K562 (cell line): ENCODE results near the gene PRPSAP2. TPM values are rescaled to one million over a fixed set of nuclear protein-coding genes. Genes with fewer than 3 reads are reported as not detected.
A peak's percentile ranks its signal among the peaks of the same experiment; 100 is the strongest.

ENCODE experiments used
- ATAC-seq: fragments of 200-7000 bp; cut with Tn5 transposase; 3 replicates; pipeline ENCODE4 v1.9.1; 2020; ENCODE audit warnings: moderate library complexity
- BruUV-seq: library from RNA; stranded (reverse); fragments of 400-500 nt; replicated peaks from 2 replicates; lab custom pipeline; 2021; lab: Mats Ljungman, UMichigan
- CTCF ChIA-PET: fragments of 300-600 bp; formaldehyde crosslinking; extraction: SDS; loops from one replicate; lab custom pipeline; 2021; ENCODE audit warnings: low intra/inter-chr PET ratio; lab: Yijun Ruan, JAX
- POLR2A ChIA-PET: fragments of 300-600, 350-650 bp; sonication (Branson Sonifier 250); formaldehyde crosslinking; extraction: SDS; loops from one replicate; lab custom pipeline; 2021; ENCODE audit warnings: antibody characterized with exemption, inconsistent platforms; lab: Yijun Ruan, JAX
- DNase-seq, 4 experiments: peaks; one replicate each; pipeline versions ENCODE4 v3.0.0 to v3.0.0-alpha.2; 2011 to 2018; ENCODE audit warnings: low spot score in 3 of 4, mixed read lengths in 3 of 4; ENCODE audit errors: extremely low read depth in 1 of 4
- FAIRE-seq: peaks from 2 replicates; lab custom pipeline; 2011; peaks lifted over from hg19 to GRCh38; lab: Jason Lieb, UNC
- H2AFZ ChIP-seq: 2 replicates; pipeline ENCODE4 v1.6.0; 2011; ENCODE audit warnings: low read depth, low read length, control low read depth, inconsistent platforms
- H3K27ac ChIP-seq: fragments of 200-600 bp; 3 replicates; pipeline ENCODE4 v1.8.0; 2011; ENCODE audit warnings: low read depth, mild to moderate bottlenecking, control low read depth, inconsistent platforms, low read length, moderate library complexity, mixed read lengths; ENCODE audit errors: extremely low read depth
- H3K27me3 ChIP-seq, 2 experiments: fragments of 300-600 bp in 1 of 2; 2 replicates in 1 of 2; 3 replicates in 1 of 2; pipeline versions ENCODE4 v1.6.0 to v1.8.0; 2011; ENCODE audit warnings: inconsistent platforms in 2 of 2, low read length in 2 of 2, mild to moderate bottlenecking in 1 of 2, mixed read lengths in 1 of 2, moderate library complexity in 1 of 2; ENCODE audit not compliant: control insufficient read depth in 2 of 2, insufficient read depth in 2 of 2
- H3K36me3 ChIP-seq: fragments of 300-600 bp; 3 replicates; pipeline ENCODE4 v1.8.0; 2011; ENCODE audit warnings: mild to moderate bottlenecking, low read length, inconsistent platforms; ENCODE audit not compliant: control insufficient read depth, insufficient read depth
- H3K4me1 ChIP-seq, 2 experiments: fragments of 200-600 bp in 1 of 2; replicated peaks in 1 of 2; 2 replicates in 1 of 2; 3 replicates in 1 of 2; pipeline versions ENCODE4 v1.5.1 to v1.8.0; 2011; ENCODE audit warnings: inconsistent platforms in 2 of 2, low read length in 2 of 2, mild to moderate bottlenecking in 1 of 2, mixed read lengths in 1 of 2, moderate library complexity in 1 of 2; ENCODE audit not compliant: control insufficient read depth in 2 of 2, insufficient read depth in 2 of 2
- H3K4me2 ChIP-seq: 2 replicates; pipeline ENCODE4 v1.6.1; 2011; ENCODE audit warnings: low read length, control low read depth, inconsistent platforms, mixed read lengths; ENCODE audit not compliant: insufficient read depth
- H3K4me3 ChIP-seq: fragments of 200-600 bp; sonication (generic), shearing (Covaris generic); 2 replicates; pipeline ENCODE4 v1.5.1; 2016; ENCODE audit warnings: control low read depth, inconsistent platforms
- H3K79me2 ChIP-seq: fragments of 200-600 bp; 3 replicates; pipeline ENCODE4 v1.8.0; 2011; ENCODE audit warnings: low read length, inconsistent platforms; ENCODE audit not compliant: control insufficient read depth, insufficient read depth
- H3K9ac ChIP-seq, 2 experiments: 2 replicates each; pipeline versions ENCODE4 v1.6.0 to v1.6.1; 2011; ENCODE audit warnings: low read depth in 2 of 2, low read length in 2 of 2, control low read depth in 1 of 2, inconsistent platforms in 1 of 2, mild to moderate bottlenecking in 1 of 2, mixed read lengths in 1 of 2; ENCODE audit not compliant: insufficient read depth in 1 of 2
- H3K9me1 ChIP-seq: one replicate; pipeline ENCODE4 v1.6.0; 2011; ENCODE audit warnings: inconsistent platforms, mild to moderate bottlenecking, low read length, moderate library complexity; ENCODE audit not compliant: control insufficient read depth, insufficient read depth
- H3K9me3 ChIP-seq: replicated peaks from 2 replicates; pipeline ENCODE4 v1.5.1; 2011; ENCODE audit warnings: low read depth, low read length, inconsistent platforms; ENCODE audit not compliant: control insufficient read depth, insufficient read depth
- H4K20me1 ChIP-seq: replicated peaks from 2 replicates; pipeline ENCODE4 v1.6.1; 2011; ENCODE audit warnings: low read length, inconsistent platforms, mixed read lengths; ENCODE audit not compliant: control insufficient read depth, insufficient read depth
- CBFB ChIP-seq: sonication (generic); formaldehyde crosslinking; IDR thresholded peaks from 2 replicates; pipeline ENCODE4 v1.4.0; 2020; ENCODE audit warnings: mild to moderate bottlenecking, missing genetic modification reagents
- ERF ChIP-seq: fragments of 450-650 bp; formaldehyde crosslinking; IDR thresholded peaks from 2 replicates; pipeline ENCODE4 v1.4.0; 2020; ENCODE audit warnings: mild to moderate bottlenecking, mixed read lengths
- IFI16 ChIP-seq: fragments of 250-450 bp; sonication (Bioruptor Pico); IDR thresholded peaks from 2 replicates; pipeline ENCODE4 v2.1.2; 2022; ENCODE audit warnings: mild to moderate bottlenecking, inconsistent platforms
- KDM4B ChIP-seq, 2 experiments: fragments of 450-650 bp in 1 of 2; sonication (generic) in 1 of 2; IDR thresholded peaks; 2 replicates each; pipeline ENCODE4 v1.6.1; 2016 to 2017; ENCODE audit warnings: borderline replicate concordance in 2 of 2, antibody characterized with exemption in 1 of 2, low read depth in 1 of 2, mild to moderate bottlenecking in 1 of 2
- MEF2D ChIP-seq: conservative IDR thresholded peaks from 2 replicates; pipeline ENCODE4 v1.6.1; 2016; ENCODE audit warnings: low read depth, missing genetic modification characterization, missing compliant biosample characterization
- POLR2B ChIP-seq: fragments of 450-650 bp; IDR thresholded peaks from 2 replicates; pipeline ENCODE4 v1.6.1; 2018; ENCODE audit warnings: low read depth; ENCODE audit not compliant: partially characterized antibody
- RHOXF2B ChIP-seq: fragments of 250-450 bp; sonication (Bioruptor Pico); conservative IDR thresholded peaks from 2 replicates; pipeline ENCODE4 v1.5.1; 2021
- RNF219 ChIP-seq: fragments of 250-450 bp; sonication (Bioruptor Pico); IDR thresholded peaks from 2 replicates; pipeline ENCODE4 v1.5.0; 2022; ENCODE audit warnings: mild to moderate bottlenecking
- SMARCE1 ChIP-seq: fragments of 450-650 bp; IDR thresholded peaks from 2 replicates; pipeline ENCODE4 v1.7.1; 2016; ENCODE audit warnings: mild to moderate bottlenecking
- SPI1 ChIP-seq: IDR thresholded peaks from 2 replicates; pipeline ENCODE4 v1.6.1; 2011; ENCODE audit warnings: low read depth, low read length, control low read depth, borderline replicate concordance
- TFE3 ChIP-seq: fragments of 450-650 bp; formaldehyde crosslinking; IDR thresholded peaks from 2 replicates; pipeline ENCODE4 v1.4.0; 2020; ENCODE audit warnings: mild to moderate bottlenecking, mixed read lengths
- WHSC1 ChIP-seq: IDR thresholded peaks from one replicate; pipeline ENCODE4 v1.6.1; 2012; ENCODE audit warnings: low read length, control low read depth, inconsistent platforms
- XRCC3 ChIP-seq: fragments of 450-650 bp; IDR thresholded peaks from 2 replicates; pipeline ENCODE4 v1.6.1; 2017; ENCODE audit warnings: mild to moderate bottlenecking, moderate library complexity
- ZBTB12 ChIP-seq: fragments of 250-450 bp; sonication (Bioruptor Pico); IDR thresholded peaks from 2 replicates; pipeline ENCODE4 v1.4.0; 2020
- ZNF436 ChIP-seq: fragments of 250-450, 450-650 bp; sonication (Bioruptor Pico); formaldehyde crosslinking; IDR thresholded peaks from 2 replicates; pipeline ENCODE4 v1.7.0; 2020; ENCODE audit warnings: mild to moderate bottlenecking
- ZNF449 ChIP-seq: fragments of 250-450 bp; sonication (Bioruptor Pico); IDR thresholded peaks from 2 replicates; pipeline ENCODE4 v1.8.0; 2022; ENCODE audit warnings: moderate library complexity, mild to moderate bottlenecking, inconsistent platforms
- ZNF551 ChIP-seq: fragments of 250-450 bp; sonication (Bioruptor Pico); IDR thresholded peaks from 2 replicates; pipeline ENCODE4 v1.5.0; 2021; ENCODE audit warnings: mild to moderate bottlenecking, moderate library complexity
- WGBS: fragments of 100-300 bp; shearing (Covaris generic); methylation state at CpG from one replicate; pipeline ENCODE4 v1.1.6; 2016; ENCODE audit warnings: low coverage, mixed read lengths; ENCODE audit not compliant: insufficient coverage; ENCODE audit errors: missing lambda C conversion rate; 5-methylcytosine and 5-hydroxymethylcytosine counted together
- in situ Hi-C: fragments of 300-500 bp; cut with MboI; formaldehyde crosslinking; loops from 4 replicates; pipeline ENCODE4 v1.15.0; 2018; ENCODE audit warnings: inconsistent platforms, mixed read lengths
- intact Hi-C: fragments of 100-400 bp; cut with micrococcal nuclease; formaldehyde crosslinking; loops from 2 replicates; pipeline ENCODE4 v1.14.2; 2022
- polyA plus RNA-seq, 8 experiments: library from polyadenylated mRNA; depleted of rRNA in 4 of 8; stranded (reverse) in 5 of 8; unstranded in 3 of 8; fragments of >200 nt; fragmentation: Nextera tagmentation in 2 of 8; fragmentation: Illumina TruSeq in 1 of 8; extraction: Ambion mirVana in 2 of 8; extraction: Trizol in 1 of 8; gene quantifications; 2 replicates each; pipeline versions ENCODE4 v1.2.1 to v1.2.3, GENCODE V29; 2011 to 2014; ENCODE audit warnings: inconsistent platforms in 1 of 8, missing spikeins in 1 of 8
- total RNA-seq, 7 experiments: library from RNA; depleted of rRNA in 6 of 7; stranded (reverse); fragments of >200 nt in 6 of 7; fragmentation: Illumina TruSeq in 2 of 7; extraction: Trizol in 2 of 7; gene quantifications; 2 replicates each; pipeline versions ENCODE4 v1.2.1 to v1.2.3, GENCODE V29; 2011 to 2021; ENCODE audit warnings: low replicate concordance in 1 of 7

Gene PRPSAP2
- total and polyA plus RNA-seq, 9 of the 15 experiments (the other 6 are each of a cell fraction or from before 2014, with no cell fraction given) = 15.5 to 56.7 (median 35.7) TPM

GRCh38 chr17:18968345-18968744, 110.4 kb downstream of the PRPSAP2 start:
- POLR2A ChIA-PET = interaction anchor here (1.7 kb wide), 1 partner anchor 14 kb away, joined by 4 read pairs; no protein-coding TSS in a partner anchor
- Histone ChIP-seq H3K9me3 (no peaks in the 10 kb centered on the region), H3K4me2 (no peak overlapping the region), H2AFZ (no peak overlapping the region), H3K9ac (peak overlapping the region in 1 of 2 experiments; percentile 31; a peak in 2 of 4 replicates), H4K20me1 (0 out of 2 replicates have a peak, but pooled peaks cover 3% of the 10 kb centered on the region), H3K36me3 (peaks cover 14% of the 10 kb centered on the region; the same call in 1 of the 3 replicates), H3K27ac (no peak overlapping the region), H3K79me2 (no peaks in the 10 kb centered on the region), H3K4me1 (peaks cover 0 to 35% of the 10 kb centered on the region in 2 experiments; a peak in 3 of 5 replicates), H3K4me3 (no peak overlapping the region), H3K27me3 (no peaks in the 10 kb centered on the region), H3K9me1 (no peaks in the 10 kb centered on the region)
- intact Hi-C loops = no loop called here
- BruUV-seq = no TSS peak
- 63% methylated on average over 2 of the region's 4 CpGs for WGBS
- in situ Hi-C loops = no loop called here
- CTCF ChIA-PET = no interaction called here
- no peak for FAIRE-seq
- no peak for DNase-seq
- ATAC-seq = peak; percentile 10; the same call in 2 of the 3 replicates
- TF ChIP-seq ERF (CRISPR knock-in tag) (no peak), KDM4B (IDR thresholded peaks at IDR 0.05; ENCODE audit: borderline replicate concordance in 2 of 2, low read depth in 1 of 2) (no peak), CBFB (CRISPR knock-in tag) (no peak), ZNF436 (CRISPR knock-in tag) (no peak), ZNF551 (CRISPR knock-in tag) (no peak), TFE3 (CRISPR knock-in tag) (no peak), ZNF449 (CRISPR knock-in tag) (no peak), POLR2B (no peak), RNF219 (no peak), WHSC1 (no peak), IFI16 (no peak), SMARCE1 (no peak), RHOXF2B (CRISPR knock-in tag) (no peak), XRCC3 (no peak), SPI1 (no peak), MEF2D (no peak), ZBTB12 (CRISPR knock-in tag) (no peak)
